Measurements from ENCODE around the gene MRPL55.
A peak's percentile ranks its signal among the peaks of the same experiment; 100 is the strongest.

The MRPL55 gene

GRCh38 chr1:228098323-228098931, 10.7 kb downstream of the MRPL55 start:
- no peak for DNase-seq

- DNase-seq: no peak
Observed at GRCh38 chr1:228097333-228098081, 11.6 kb downstream of the MRPL55 start.

GRCh38 chr1:228096416-228097332, 12.4 kb downstream of the MRPL55 start:
- DNase-seq: no peak

- DNase-seq: no peak
Observed at GRCh38 chr1:228095938-228096337, 13.2 kb downstream of the MRPL55 start.

- DNase-seq: no peak
Observed at GRCh38 chr1:228095161-228095560, 13.9 kb downstream of the MRPL55 start.

- no peak for DNase-seq
Observed at GRCh38 chr1:228094432-228095016, 14.6 kb downstream of the MRPL55 start.

GRCh38 chr1:228093050-228093906, 15.8 kb downstream of the MRPL55 start:
- no peak for DNase-seq

- DNase-seq: no peak
Observed at GRCh38 chr1:228092342-228093049, 16.6 kb downstream of the MRPL55 start.

GRCh38 chr1:228091084-228091483, 18.0 kb downstream of the MRPL55 start:
- no peak for DNase-seq

GRCh38 chr1:228090613-228091081, 18.5 kb downstream of the MRPL55 start:
- DNase-seq: no peak

- DNase-seq: no peak
Observed at GRCh38 chr1:228089519-228090380, 19.3 kb downstream of the MRPL55 start.

- no peak for DNase-seq
Observed at GRCh38 chr1:228088586-228089498, 20.3 kb downstream of the MRPL55 start.

- peak in 1 of 2 experiments; percentile 69 for DNase-seq
Observed at GRCh38 chr1:228087771-228088251, 21.3 kb downstream of the MRPL55 start.

GRCh38 chr1:228085287-228085951, 23.7 kb downstream of the MRPL55 start:
- DNase-seq: peak in 1 of 2 experiments; percentile 48

GRCh38 chr1:228084797-228085196, 24.3 kb downstream of the MRPL55 start:
- no peak for DNase-seq

GRCh38 chr1:228084325-228084724, 24.8 kb downstream of the MRPL55 start:
- DNase-seq: peak in 1 of 2 experiments; percentile 19

- DNase-seq: no peak
Observed at GRCh38 chr1:228083871-228084278, 25.2 kb downstream of the MRPL55 start.
